ENCODE measurements around the gene GPR78.
A peak's percentile ranks its signal among the peaks of the same experiment; 100 is the strongest.

Gene GPR78

DNA sequence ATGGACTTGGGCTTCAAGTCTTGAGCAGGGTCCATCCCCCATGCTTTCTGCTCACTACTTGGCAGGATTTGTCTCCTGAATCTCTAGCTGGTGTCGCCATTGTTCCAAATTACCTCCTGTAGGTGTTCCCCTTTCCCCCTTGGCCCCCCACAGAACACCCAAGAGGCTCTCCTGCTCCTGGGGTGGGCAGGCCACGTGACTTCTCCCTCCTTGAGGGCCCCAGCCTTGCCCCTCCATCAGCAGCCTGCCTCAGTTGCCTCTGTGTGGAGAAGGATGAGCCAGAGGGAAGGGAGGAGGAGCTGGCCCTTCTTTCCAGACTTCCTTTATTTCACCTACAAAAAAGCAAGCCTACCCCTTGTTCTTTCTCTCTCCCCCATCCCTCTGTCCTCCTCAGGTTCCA is 1.8 kb downstream of the GPR78 start:
- Histone ChIP-seq H3K4me3 (no peak overlapping the region), H3K27ac (peak overlapping the region in 1 of 21 experiments; percentile 55)

- H3K4me3 ChIP-seq, result no peak overlapping the region
- peak overlapping the region in 1 of 21 experiments; percentile 55 for H3K27ac ChIP-seq
Observed at GRCh38 chr4:8582436-8582835, 2.2 kb downstream of the GPR78 start.

DNA sequence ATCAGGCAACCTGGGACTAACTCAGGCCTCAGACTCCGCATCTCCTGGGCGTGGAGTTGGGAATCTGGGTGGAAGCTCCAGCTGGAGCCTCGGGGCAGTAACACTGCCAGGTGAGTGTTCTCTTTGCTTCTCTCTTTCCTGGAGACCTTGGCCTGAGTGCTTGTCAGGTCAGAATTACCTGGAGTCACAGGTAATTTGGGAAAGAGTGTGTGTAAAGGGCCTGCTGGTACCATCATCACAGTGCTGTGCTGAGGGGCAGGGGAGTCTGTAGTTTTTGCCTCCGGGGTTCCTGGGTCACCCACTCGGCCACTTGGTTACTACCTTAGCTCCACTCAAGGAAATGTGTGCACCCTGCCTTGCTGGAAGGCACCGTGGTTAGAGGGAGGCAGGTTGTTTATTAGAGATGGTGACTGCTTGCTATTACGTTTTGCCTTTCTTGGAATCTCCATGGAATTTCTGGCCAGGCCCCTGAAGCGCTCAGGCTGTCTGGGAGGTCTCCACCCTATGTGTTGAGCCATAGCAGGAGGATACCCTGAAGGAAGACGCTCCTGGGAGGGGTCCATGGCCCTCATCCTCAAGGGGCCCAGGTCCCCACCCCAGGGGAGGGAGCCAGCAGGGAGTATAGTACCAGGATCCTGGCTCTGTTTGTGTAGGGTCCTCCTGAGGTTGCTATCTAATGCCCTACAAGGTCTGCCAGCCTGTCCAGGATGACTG is 2.9 kb downstream of the GPR78 start:
- H3K4me3 ChIP-seq, result no peak overlapping the region
- H3K27ac ChIP-seq, result peak overlapping the region in 1 of 21 experiments; percentile 55

GRCh38 chr4:8583655-8584025 is 3.4 kb downstream of the GPR78 start:
- no peak overlapping the region for H3K27ac ChIP-seq

DNA sequence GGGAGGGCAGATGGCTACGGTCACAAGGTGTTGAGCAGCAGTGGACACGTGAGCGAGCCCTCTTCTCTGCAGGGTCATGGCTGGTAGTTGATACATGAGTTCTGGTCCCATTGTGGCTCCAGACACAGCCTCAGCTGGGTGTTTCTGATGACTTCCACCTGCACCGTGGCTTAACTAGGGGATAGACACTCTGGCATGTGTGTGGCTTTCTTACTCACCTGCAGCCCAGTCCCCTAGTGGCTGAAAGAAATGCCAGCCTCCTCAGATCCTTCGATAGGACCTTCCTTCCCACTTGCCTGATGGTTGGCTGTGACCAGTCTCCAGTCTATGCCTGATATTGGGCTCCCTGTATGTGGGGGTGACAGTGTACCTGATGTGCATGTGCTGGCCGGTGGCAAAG is 5.0 kb downstream of the GPR78 start:
- H3K4me3 ChIP-seq, result no peak overlapping the region
- H3K27ac ChIP-seq, result no peak overlapping the region

More at GRCh38 chr4:8583655-8584025, 3.4 kb downstream of the GPR78 start:
- no peak overlapping the region for H3K4me3 ChIP-seq

GRCh38 chr4:8585721-8586212 is 5.6 kb downstream of the GPR78 start:
- Histone ChIP-seq H3K27ac (no peak overlapping the region), H3K4me3 (no peak overlapping the region)

GRCh38 chr4:8586246-8586645 is 6.1 kb downstream of the GPR78 start:
- Histone ChIP-seq H3K27ac (no peak overlapping the region), H3K4me3 (no peak overlapping the region)

DNA sequence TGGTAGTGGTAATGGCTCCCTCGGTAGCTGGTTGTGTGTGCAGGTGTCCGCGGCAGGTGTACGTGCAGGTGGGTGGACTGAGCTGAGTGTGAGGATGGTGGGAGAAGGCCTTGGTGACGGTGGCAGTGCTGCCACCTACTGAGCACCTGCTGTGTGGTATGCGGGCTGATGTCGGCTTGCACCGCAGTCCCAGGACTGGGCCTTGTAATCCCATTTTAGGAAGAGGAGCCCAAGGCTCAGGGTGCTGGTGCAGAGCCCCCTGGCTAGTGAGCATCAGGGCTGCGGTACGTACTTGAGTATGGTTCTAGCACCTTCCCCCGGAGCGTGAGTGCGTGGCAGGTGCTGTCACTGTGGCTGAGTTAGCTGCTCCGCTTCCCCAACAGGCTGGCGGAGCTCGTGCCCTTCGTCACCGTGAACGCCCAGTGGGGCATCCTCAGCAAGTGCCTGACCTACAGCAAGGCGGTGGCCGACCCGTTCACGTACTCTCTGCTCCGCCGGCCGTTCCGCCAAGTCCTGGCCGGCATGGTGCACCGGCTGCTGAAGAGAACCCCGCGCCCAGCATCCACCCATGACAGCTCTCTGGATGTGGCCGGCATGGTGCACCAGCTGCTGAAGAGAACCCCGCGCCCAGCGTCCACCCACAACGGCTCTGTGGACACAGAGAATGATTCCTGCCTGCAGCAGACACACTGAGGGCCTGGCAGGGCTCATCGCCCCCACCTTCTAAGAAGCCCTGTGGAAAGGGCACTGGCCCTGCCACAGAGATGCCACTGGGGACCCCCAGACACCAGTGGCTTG is 6.7 kb downstream of the GPR78 start:
- Histone ChIP-seq H3K27ac (no peak overlapping the region), H3K4me3 (no peak overlapping the region)

DNA sequence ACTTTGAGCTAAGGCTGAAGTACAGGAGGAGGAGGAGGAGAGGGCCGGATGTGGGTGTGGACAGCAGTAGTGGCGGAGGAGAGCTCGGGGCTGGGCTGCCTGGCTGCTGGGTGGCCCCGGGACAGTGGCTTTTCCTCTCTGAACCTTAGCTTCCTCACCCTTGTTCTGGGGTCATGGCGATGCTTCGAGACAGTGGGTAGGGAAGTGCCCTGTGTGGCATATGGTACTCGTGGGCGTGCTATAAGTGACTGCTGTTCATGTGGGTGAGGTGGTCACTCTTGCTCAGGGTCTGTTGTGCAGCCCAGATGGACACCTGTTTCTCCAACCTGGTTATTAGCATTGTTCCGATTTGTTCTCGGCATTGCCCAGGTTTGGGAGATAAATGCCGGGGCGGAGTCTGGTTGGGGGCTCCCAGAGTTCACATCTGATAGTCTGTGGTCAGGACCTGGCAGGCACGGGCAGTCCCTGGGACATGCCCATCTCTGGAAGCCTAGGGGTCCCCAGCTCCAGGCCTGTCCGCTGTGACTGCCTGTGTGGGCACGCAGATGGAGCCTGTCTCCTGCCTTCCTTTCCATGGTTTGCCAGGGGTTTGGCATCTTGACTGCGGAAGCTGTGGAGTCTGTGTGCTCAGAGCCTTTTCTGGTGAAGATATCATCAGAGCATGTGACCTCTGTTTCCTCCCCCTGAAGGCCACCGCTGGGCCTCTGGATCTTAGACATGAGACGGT is 7.4 kb downstream of the GPR78 start:
- Histone ChIP-seq H3K27ac (no peak overlapping the region), H3K4me3 (no peak overlapping the region)

GRCh38 chr4:8588196-8588470 is 7.9 kb downstream of the GPR78 start:
- no peak overlapping the region for H3K27ac ChIP-seq
- no peak overlapping the region for H3K4me3 ChIP-seq

DNA sequence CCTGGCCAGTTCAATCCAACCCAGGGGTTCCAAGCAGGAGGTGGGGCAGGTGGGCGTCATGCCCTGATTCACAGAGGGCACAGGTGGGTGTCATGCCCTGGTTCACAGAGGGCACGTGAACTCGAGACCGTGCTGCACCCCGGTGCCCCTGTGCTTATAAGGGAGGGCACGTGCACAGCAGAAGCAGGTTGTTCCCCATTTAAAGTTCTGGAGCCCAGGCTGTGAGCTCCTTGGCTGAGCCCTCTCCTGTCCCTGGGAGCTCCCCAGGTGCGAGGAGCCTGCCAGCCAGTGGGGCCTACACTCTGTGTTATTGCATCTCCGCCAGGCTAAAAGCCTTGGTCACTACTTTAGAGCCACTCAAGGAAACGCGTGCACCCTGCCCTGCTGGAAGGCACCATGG is 9.1 kb downstream of the GPR78 start:
- no peak overlapping the region for H3K4me3 ChIP-seq
- H3K27ac ChIP-seq, result peak overlapping the region in 1 of 21 experiments; percentile 30

- peak overlapping the region in 2 of 21 experiments; percentile 15 to 49 for H3K27ac ChIP-seq
- no peak overlapping the region for H3K4me3 ChIP-seq
Observed at GRCh38 chr4:8589823-8590545, 9.8 kb downstream of the GPR78 start.

DNA sequence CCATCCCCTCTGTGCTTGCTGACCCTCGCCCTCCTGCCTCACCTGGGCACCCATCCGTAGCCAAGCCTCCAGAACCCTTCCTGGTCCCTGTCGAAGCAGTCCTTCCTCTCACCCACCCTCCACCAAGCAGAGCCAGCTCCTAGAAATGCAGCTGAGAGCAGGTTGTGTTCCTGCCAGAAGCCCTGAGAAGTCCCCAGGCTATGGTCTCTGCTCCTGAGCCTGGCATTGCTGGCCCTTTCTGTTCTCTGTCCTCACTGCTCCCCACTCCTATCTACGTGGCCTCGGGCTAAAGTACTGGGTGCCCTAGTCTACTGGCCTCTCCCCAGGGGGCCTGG is 10.3 kb downstream of the GPR78 start:
- H3K27ac ChIP-seq, result peak overlapping the region in 2 of 21 experiments; percentile 15 to 49

GRCh38 chr4:8591114-8591513 is 10.9 kb downstream of the GPR78 start:
- H3K4me3 ChIP-seq, result no peak overlapping the region
- peak overlapping the region in 1 of 21 experiments; percentile 49 for H3K27ac ChIP-seq

More for the DNA sequence above, 10.3 kb downstream of the GPR78 start:
- H3K4me3 ChIP-seq, result no peak overlapping the region

GRCh38 chr4:8591626-8592365 is 11.6 kb downstream of the GPR78 start:
- H3K4me3 ChIP-seq, result no peak overlapping the region
- H3K27ac ChIP-seq, result no peak overlapping the region

DNA sequence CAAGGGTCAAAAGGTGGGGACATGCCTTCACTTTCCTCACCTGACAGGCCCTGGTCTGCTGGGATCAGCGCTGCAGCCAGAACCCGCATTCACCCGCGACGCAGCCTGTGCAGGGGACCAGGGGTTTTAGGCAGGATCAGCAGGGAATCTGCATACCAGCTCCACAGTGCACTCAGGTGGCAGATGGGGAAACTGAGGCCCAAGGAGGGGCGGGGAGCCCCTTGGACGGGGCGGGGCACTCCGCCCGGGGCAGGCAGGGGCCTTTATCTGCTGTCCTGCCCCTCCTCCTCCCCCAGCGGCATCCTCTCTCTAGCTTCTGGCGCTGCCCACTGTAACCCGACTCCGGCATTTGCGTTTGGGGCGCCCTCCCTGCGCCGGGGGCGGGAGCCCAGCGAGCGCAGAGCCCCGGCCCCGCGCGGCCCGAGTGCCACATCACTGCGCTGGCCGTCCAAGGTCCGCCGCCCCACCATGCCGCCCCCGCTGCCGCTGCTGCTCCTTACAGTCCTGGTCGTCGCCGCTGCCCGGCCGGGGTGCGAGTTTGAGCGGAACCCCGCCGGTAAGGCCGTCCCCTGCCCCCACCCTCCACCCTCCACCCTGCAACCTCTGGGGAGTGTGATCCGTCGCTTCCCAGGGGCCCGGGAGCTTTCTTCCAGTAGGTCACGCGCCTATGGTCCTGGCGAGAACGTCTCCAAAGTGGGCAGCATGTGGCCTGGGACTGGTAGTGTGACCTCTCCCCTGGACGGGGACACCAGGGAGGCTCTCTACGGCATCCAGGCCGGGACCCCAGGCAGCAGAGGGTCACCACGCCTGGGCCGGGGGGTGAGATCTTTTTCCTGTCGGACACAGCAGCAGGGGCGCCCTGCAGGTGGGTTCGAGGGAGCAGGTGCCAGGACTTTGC is 12.4 kb downstream of the GPR78 start, which contains the start of gene CPZ:
Gene CPZ (plus strand): TSS at position 400 of the 898 bp plus-strand sequence. CDS start 69 bp downstream, at position 469.
- H3K27ac ChIP-seq, result peak within 1 kb of the TSS in 4 of 21 experiments; percentile 34 to 71 (median 46)
- H3K4me3 ChIP-seq, result peak within 1 kb of the TSS in 6 of 7 experiments; percentile 11 to 29 (median 22)

- H3K27ac ChIP-seq, result peak overlapping the region in 4 of 21 experiments; percentile 34 to 71 (median 46)
- H3K4me3 ChIP-seq, result peak overlapping the region in 6 of 7 experiments; percentile 11 to 29 (median 22)
Observed at GRCh38 chr4:8593264-8594096, 13.3 kb downstream of the GPR78 start.

Data from skin epidermis (tissue), 12 donors.